GM12873 (cell line): Measurements from ENCODE around the gene OR10Z1.
A peak's percentile ranks its signal among the peaks of the same experiment; 100 is the strongest.

ENCODE experiments used
- TF ChIP-seq, protein P1 (sequence below): IDR thresholded peaks from 2 replicates; pipeline ENCODE4 v1.5.1; 2012; ENCODE audit warnings: low read depth, mild to moderate bottlenecking, moderate library complexity, low read length, control low read depth; ENCODE audit not compliant: insufficient read depth; ENCODE audit errors: missing control alignments

The OR10Z1 gene

DNA sequence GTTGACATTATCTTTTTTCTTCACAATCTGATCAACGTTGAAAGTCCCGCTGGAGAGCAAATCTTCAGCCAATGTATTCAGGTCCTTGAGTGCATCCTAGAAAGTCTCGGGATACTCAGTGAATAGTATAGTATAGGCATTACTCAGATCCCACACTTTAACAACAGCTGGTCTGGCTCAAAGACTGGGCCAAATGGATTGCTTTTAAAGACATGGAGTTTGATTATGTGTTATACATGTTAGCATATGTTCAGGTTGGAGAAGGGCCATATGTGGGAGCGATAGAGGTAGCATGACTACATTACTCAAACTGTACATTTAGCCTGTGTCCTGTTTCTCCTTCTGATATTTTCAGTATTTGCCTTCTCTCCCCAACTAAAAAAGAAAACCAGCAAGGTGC lies 33.1 kb downstream of the OR10Z1 start:
- TF ChIP-seq, protein P1, sequence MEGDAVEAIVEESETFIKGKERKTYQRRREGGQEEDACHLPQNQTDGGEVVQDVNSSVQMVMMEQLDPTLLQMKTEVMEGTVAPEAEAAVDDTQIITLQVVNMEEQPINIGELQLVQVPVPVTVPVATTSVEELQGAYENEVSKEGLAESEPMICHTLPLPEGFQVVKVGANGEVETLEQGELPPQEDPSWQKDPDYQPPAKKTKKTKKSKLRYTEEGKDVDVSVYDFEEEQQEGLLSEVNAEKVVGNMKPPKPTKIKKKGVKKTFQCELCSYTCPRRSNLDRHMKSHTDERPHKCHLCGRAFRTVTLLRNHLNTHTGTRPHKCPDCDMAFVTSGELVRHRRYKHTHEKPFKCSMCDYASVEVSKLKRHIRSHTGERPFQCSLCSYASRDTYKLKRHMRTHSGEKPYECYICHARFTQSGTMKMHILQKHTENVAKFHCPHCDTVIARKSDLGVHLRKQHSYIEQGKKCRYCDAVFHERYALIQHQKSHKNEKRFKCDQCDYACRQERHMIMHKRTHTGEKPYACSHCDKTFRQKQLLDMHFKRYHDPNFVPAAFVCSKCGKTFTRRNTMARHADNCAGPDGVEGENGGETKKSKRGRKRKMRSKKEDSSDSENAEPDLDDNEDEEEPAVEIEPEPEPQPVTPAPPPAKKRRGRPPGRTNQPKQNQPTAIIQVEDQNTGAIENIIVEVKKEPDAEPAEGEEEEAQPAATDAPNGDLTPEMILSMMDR, result no peak

DNA sequence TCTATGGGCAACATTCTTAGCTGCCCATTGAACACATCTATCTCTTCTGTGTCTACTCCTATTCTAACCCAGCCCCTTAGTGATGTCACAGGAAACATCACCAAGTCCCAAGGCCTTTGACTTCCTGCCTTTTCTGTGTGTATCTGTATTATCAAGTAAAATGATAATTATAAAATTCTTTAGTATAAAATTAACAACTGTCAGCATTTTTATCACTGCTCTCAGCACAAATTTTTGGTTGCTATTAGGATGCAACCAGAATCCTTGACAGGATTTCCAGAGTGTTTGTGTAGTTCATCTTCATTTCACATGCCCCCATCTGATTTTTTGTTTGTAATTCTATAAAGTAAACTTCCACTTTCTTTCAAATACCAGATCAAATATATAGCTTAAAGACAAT lies 33.8 kb downstream of the OR10Z1 start:
- TF ChIP-seq, protein P1, result no peak

DNA sequence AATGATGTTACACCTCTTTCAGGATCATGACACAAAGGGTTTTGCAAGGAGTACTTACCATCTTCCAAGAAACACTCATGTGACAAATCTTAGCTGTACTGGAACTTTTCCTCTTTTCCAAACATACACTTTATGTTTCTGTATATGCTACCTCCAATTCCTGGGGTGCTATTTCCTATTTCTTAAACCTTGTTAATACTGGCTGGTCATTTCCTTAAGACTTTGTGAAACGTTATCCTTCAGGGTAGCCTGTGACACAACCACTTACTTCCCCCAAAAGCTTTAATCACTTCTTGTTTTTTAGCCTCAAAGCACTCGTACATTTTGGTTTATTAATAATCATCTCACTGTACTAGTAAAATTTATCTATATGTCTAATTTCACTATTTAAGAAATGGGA lies 39.4 kb downstream of the OR10Z1 start:
- TF ChIP-seq, protein P1, result no peak

DNA sequence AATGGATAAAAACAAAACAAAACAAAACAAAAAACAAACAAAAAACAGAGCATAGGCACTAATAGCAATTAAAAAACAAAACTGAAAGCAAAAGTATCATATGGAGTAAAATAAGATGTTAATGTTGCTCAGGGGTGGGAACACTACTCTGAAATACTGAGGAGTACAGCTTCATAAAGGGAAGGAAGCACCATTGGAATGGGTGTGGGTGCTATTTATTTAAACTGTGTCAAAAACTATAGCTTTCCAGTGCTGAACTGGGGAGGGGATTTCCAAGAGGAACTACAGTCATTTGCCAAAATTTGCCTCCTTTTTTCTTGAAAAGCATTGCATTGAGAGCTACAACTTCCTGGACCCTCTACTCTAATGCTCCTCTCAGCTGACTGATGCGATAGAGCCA lies 41.4 kb downstream of the OR10Z1 start:
- TF ChIP-seq, protein P1, result no peak

DNA sequence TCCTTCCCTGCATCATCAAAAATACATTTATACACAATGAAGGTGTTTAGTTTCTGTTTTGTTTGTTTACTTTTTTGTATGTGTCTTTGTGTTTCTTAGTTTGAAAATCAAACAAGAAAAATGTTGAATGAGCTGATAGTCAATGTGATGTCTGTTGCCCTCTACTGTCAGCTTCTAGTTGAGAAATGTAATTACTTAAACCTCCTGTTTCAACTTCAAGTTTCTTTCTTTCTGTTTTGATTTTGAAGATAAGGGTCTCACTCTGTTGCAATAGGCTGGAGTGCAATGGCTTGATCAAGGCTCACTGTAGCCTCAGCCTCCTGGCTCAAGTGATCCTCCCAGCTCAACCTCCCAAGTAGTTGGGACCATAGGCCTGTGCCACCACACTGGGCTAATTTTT lies 44.0 kb downstream of the OR10Z1 start:
- TF ChIP-seq, protein P1, result peak; percentile 23

DNA sequence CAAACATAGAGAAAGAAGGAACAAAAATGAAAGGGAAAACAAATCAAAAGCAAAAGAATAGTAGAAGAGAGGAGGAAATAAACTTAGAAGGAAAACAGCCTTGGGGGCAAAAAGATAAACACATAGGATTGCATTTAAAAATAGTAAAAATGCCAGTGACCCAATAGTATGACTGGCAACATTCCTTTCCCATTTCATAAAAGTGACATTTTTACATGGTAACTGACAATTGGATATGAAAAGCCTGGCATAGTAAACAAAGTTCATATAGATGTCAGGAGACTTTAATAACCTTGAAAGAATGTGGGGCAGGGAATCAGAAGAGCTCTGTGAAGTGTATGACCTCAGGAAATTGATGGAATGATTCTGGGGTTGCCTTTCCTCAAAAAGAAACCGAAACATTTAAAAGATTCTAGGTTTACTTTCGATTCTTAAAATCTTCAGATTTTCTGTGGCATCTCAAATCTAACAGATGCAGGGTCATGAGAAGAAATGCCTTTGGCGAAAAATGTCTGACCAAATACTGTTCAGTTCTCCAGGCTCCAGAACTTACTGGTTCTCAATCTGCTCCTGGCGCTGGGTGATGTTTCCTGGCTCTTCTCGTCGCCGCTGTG lies 47.8 kb downstream of the OR10Z1 start:
- TF ChIP-seq, protein P1, result no peak

DNA sequence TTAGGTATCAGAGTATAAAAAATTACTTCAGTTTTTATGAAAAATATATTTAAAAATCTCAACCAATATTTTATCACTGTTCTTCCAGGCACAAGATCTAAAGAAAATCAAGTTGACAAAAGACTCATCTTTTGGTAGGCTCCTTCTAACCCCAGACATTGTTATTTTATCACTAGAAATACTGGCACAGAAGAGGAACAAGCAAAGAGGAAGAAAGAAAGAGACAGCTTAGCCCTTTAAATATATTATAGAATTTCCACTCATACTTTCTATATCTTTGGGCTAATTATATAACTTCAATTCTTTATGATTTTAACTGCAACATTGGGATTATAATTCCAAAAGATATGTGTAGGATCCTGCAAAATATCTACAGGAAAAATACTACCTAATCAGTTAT lies 49.0 kb downstream of the OR10Z1 start:
- TF ChIP-seq, protein P1, result no peak

DNA sequence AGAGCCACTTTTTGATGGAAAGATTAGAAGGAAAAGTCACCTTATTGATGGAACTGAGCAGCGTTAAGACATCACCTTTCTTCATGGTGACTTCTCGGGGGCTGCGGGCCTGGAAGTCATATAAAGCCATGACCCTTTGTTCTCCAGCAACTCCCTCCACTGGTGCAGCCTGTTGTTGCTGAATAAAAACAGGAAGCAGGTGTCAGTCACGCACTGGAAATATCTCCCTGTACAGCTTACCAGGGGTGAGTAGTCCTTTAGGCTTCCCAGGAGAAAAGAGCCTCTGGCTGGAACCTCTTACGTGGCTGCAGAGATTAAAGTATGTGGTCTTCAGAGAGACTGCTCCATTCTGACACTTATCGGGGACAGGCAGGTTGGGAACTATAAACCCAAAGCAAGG lies 49.5 kb downstream of the OR10Z1 start:
- TF ChIP-seq, protein P1, result no peak
